ENCODE measurements around the gene SLC4A3. TPM values are rescaled to one million over a fixed set of nuclear protein-coding genes. Genes with fewer than 3 reads are reported as not detected.

SLC4A3 gene
- total RNA-seq = under 1 TPM; 0.04 to 0.08 TPM

GRCh38 chr2:219627103-219628100 is at the start of gene SLC4A3:
TSS of gene SLC4A3 (plus strand) at chr2:219627630. CDS start at chr2:219627993, 363 bp downstream.
- ChIA-PET POLR2A (no interaction called here), CTCF (interaction anchor here (1.3 to 2.0 kb wide), 2 partner anchors 15 to 97 kb away, joined by 5 to 6 read pairs; no protein-coding TSS in a partner anchor)

GRCh38 chr2:219578811-219579613 is 48.4 kb upstream of the SLC4A3 start:
- ChIA-PET POLR2A (interaction anchor here (0.6 kb wide), 1 partner anchor 19 kb away, joined by 3 read pairs; no protein-coding TSS in a partner anchor), CTCF (no interaction called here)

- ChIA-PET CTCF (interaction anchor here (1.0 kb wide), 1 partner anchor 21 kb away, joined by 3 read pairs; no protein-coding TSS in a partner anchor), POLR2A (no interaction called here)
Measured at GRCh38 chr2:219581346-219581745, 46.1 kb upstream of the SLC4A3 start.

- ChIA-PET CTCF (no interaction called here), POLR2A (no interaction called here)
Measured at GRCh38 chr2:219591091-219591490, 36.3 kb upstream of the SLC4A3 start.

- ChIA-PET CTCF (interaction anchor here (0.5 kb wide), 1 partner anchor 481 kb away, joined by 3 read pairs; no protein-coding TSS in a partner anchor), POLR2A (no interaction called here)
Measured at GRCh38 chr2:219592736-219593135, 34.7 kb upstream of the SLC4A3 start.

GRCh38 chr2:219593154-219593553 is 34.3 kb upstream of the SLC4A3 start:
- POLR2A ChIA-PET = no interaction called here
- CTCF ChIA-PET = no interaction called here

- ChIA-PET CTCF (interaction anchor here (0.8 kb wide), 1 partner anchor 54 kb away, joined by 3 read pairs; no protein-coding TSS in a partner anchor), POLR2A (no interaction called here)
Measured at GRCh38 chr2:219595256-219595655, 32.2 kb upstream of the SLC4A3 start.

GRCh38 chr2:219596954-219597551 is 30.4 kb upstream of the SLC4A3 start:
- ChIA-PET CTCF (interaction anchor here (0.9 to 2.4 kb wide), 5 partner anchors 10 to 67 kb away, joined by 3 to 8 read pairs (median 3); partner anchors contain the start of genes CHPF and TMEM198), POLR2A (interaction anchor here (0.6 to 1.1 kb wide), 2 partner anchors 53 to 204 kb away, joined by 4 to 5 read pairs; partner anchors contain the start of genes CHPF and TMEM198)

- CTCF ChIA-PET = interaction anchor here (0.7 to 2.4 kb wide), 6 partner anchors 10 to 88 kb away, joined by 3 to 8 read pairs (median 3); partner anchors contain the start of genes CHPF and TMEM198
- POLR2A ChIA-PET = interaction anchor here (0.6 to 1.1 kb wide), 4 partner anchors 19 to 205 kb away, joined by 3 to 5 read pairs (median 4); partner anchors contain the start of genes CHPF and TMEM198
Measured at GRCh38 chr2:219597552-219598307, 29.7 kb upstream of the SLC4A3 start, which contains the start of gene STK11IP. TSS of gene STK11IP (plus strand) at chr2:219597857. CDS start at chr2:219598120, 263 bp downstream.

- POLR2A ChIA-PET = interaction anchor here (0.6 kb wide), 2 partner anchors 20 to 114 kb away, joined by 3 to 4 read pairs; no protein-coding TSS in a partner anchor
- CTCF ChIA-PET = interaction anchor here (0.7 to 2.4 kb wide), 4 partner anchors 9 to 88 kb away, joined by 3 to 8 read pairs (median 3); partner anchors contain the start of genes CHPF and TMEM198
Measured at GRCh38 chr2:219598308-219599078, 28.9 kb upstream of the SLC4A3 start.

- CTCF ChIA-PET = no interaction called here
Measured at GRCh38 chr2:219603771-219604170, 23.7 kb upstream of the SLC4A3 start.

GRCh38 chr2:219605607-219605954 is 21.8 kb upstream of the SLC4A3 start:
- ChIA-PET POLR2A (no interaction called here), CTCF (no interaction called here)

More at GRCh38 chr2:219603771-219604170, 23.7 kb upstream of the SLC4A3 start:
- POLR2A ChIA-PET = no interaction called here

- POLR2A ChIA-PET = no interaction called here
- CTCF ChIA-PET = interaction anchor here (1.0 kb wide), 1 partner anchor 10 kb away, joined by 3 read pairs; the partner anchor contains the start of gene STK11IP
Measured at GRCh38 chr2:219607931-219608330, 19.5 kb upstream of the SLC4A3 start.

GRCh38 chr2:219608399-219608964 is 18.9 kb upstream of the SLC4A3 start:
- CTCF ChIA-PET = no interaction called here

GRCh38 chr2:219609149-219609750 is 18.2 kb upstream of the SLC4A3 start:
- ChIA-PET POLR2A (interaction anchor here (0.6 kb wide), 1 partner anchor 20 kb away, joined by 3 read pairs; no protein-coding TSS in a partner anchor), CTCF (no interaction called here)

More at GRCh38 chr2:219608399-219608964, 18.9 kb upstream of the SLC4A3 start:
- POLR2A ChIA-PET = no interaction called here

GRCh38 chr2:219611306-219611705 is 16.1 kb upstream of the SLC4A3 start:
- ChIA-PET CTCF (no interaction called here), POLR2A (no interaction called here)
